AG09309 (cell line): ENCODE measurements around the gene FCER1G.

Experiments
- DNase-seq: peaks from one replicate; pipeline ENCODE4 v3.0.0-alpha.2; 2010; ENCODE audit warnings: low read depth
- H3K4me3 ChIP-seq: 2 replicates; pipeline ENCODE4 v1.5.1; 2011; ENCODE audit warnings: mild to moderate bottlenecking, low read depth, low read length, moderate library complexity; ENCODE audit not compliant: control insufficient read depth
- CTCF ChIP-seq: IDR thresholded peaks from 2 replicates; pipeline ENCODE4 v1.5.1; 2011; ENCODE audit warnings: mild to moderate bottlenecking, low read depth, low read length, inconsistent platforms; ENCODE audit not compliant: insufficient read depth, control insufficient read depth; ENCODE audit errors: missing control alignments

The FCER1G gene

GRCh38 chr1:161192476-161193465 is 22.3 kb upstream of the FCER1G start:
- TF ChIP-seq CTCF = peak; percentile 95
- no peak for DNase-seq

GRCh38 chr1:161193561-161194235 is 21.4 kb upstream of the FCER1G start:
- TF ChIP-seq CTCF = peak; percentile 7
- DNase-seq = no peak
- H3K4me3 ChIP-seq = no peak overlapping the region

More at GRCh38 chr1:161192476-161193465, 22.3 kb upstream of the FCER1G start:
- H3K4me3 ChIP-seq = no peak overlapping the region

- H3K4me3 ChIP-seq = no peak overlapping the region
- no peak for DNase-seq
- TF ChIP-seq CTCF = no peak
Measured at GRCh38 chr1:161195171-161195570, 19.9 kb upstream of the FCER1G start.

GRCh38 chr1:161196111-161196510 is 19.0 kb upstream of the FCER1G start:
- TF ChIP-seq CTCF = no peak
- no peak for DNase-seq
- no peak overlapping the region; the same call in none of the 2 replicates for H3K4me3 ChIP-seq

- DNase-seq = peak; percentile 76
Measured at GRCh38 chr1:161196521-161197451, 18.3 kb upstream of the FCER1G start.

More at GRCh38 chr1:161196521-161197451, 18.3 kb upstream of the FCER1G start:
- TF ChIP-seq CTCF = no peak
- peak overlapping the region; percentile 66 for H3K4me3 ChIP-seq
